HG03159 (cell line): ENCODE data around the gene SH3GL3.

Source experiments
- ATAC-seq: cut with Tn5 transposase; IDR thresholded peaks from one replicate; pipeline ENCODE4 v1.9.1; 2021; ENCODE audit warnings: mild to moderate bottlenecking, moderate library complexity; ENCODE audit not compliant: unreplicated experiment

The SH3GL3 gene, protein sequence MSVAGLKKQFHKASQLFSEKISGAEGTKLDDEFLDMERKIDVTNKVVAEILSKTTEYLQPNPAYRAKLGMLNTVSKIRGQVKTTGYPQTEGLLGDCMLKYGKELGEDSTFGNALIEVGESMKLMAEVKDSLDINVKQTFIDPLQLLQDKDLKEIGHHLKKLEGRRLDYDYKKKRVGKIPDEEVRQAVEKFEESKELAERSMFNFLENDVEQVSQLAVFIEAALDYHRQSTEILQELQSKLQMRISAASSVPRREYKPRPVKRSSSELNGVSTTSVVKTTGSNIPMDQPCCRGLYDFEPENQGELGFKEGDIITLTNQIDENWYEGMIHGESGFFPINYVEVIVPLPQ

DNA sequence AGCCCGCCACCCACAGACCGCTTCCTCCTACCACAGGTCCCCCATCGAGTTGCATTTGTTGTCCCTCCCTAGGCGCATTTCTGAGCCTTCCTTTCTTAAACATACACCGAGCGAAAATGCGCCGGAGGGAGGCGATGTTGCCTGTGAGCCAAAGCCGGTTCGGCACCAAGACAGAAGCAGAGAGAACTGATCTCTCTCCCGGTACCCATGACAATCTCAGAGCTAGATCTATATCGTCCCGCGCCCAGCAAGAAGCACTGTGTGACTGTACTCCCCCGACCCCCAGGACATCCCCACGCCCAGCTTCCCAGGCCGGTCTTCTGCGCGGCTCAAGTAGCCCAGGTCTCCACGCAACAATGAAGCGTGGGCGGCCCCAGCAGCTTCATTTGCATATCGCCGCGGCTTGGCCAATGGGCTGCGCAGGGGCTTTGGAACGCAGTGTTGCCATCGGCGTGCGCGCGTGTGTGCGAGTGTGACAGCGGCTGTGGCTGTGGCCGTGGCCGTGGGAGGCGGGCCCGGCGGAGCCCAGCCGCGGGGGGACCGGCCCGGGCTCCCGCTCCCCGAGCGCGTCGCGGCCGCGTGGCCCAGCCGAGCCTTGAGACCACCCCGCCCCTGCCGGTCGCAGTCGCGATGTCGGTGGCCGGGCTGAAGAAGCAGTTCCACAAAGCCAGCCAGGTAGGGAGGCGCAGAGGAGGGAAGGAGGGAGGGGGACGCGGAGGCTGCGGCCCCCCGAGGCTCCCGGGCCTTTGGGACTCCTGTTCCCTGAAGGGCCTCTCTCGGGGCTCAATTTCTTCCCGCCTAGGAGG is at the start of gene SH3GL3:
Gene SH3GL3, plus strand, starts transcription at position 438 of the 806 bp plus-strand sequence. Its CDS starts 193 bp downstream, at position 631.
- ATAC-seq = peak; percentile 66

DNA sequence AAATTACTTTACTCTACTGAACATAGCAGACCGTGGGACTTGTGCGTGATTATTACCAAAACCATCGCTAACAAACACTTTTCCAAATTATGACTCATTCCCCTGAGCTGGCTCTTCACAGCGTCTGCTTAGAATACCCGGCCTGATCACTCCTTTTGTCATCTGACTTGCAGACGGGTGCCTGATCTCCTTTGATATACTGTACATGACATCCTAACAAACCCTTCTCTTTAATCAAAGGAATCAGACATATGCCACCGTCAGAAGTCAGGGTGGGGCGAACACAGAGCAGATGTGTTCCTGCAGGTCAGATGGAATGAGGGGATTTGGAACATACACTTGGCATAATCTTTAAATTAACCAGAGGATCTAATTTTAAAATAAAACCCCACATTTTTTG is 48.5 kb upstream of the SH3GL3 start:
- ATAC-seq = no peak

DNA sequence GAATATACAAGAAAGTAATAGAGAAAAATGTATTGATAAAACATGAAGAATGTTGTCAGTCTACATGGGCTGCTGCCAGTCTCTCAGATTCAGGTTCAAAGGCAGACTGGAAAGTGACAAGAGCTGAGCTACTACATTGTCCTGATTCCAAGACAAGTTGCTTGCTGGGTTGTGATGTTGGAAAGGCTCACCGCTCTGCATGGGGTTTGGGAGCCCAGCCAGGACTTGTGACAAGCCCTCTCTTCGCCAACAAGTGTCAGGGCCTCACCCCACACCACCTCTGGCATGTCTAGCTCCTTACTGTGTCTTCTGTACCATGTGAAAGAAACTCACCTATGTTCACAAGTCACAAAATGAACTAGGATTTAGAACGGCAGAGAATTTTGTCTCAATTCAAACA is 43.0 kb upstream of the SH3GL3 start:
- ATAC-seq = no peak

DNA sequence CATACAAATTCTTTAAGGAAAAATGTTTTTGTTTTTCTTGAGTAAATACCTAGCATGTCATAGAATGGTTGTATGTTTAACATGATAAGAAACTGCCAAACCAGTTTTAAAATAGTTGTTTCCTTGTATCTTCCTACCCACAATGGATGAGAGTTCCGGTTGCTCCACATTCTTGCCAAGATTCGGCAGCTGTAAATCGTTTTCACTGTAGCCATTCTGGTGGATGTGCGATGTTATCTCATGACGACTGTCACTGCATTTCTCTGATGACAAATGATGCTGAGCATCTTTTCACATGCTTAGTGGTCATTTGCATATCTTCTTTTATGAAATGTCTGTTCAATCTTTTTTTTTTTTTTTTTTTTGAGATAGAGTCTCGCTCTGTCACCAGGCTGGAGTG is 36.6 kb upstream of the SH3GL3 start:
- no peak for ATAC-seq

DNA sequence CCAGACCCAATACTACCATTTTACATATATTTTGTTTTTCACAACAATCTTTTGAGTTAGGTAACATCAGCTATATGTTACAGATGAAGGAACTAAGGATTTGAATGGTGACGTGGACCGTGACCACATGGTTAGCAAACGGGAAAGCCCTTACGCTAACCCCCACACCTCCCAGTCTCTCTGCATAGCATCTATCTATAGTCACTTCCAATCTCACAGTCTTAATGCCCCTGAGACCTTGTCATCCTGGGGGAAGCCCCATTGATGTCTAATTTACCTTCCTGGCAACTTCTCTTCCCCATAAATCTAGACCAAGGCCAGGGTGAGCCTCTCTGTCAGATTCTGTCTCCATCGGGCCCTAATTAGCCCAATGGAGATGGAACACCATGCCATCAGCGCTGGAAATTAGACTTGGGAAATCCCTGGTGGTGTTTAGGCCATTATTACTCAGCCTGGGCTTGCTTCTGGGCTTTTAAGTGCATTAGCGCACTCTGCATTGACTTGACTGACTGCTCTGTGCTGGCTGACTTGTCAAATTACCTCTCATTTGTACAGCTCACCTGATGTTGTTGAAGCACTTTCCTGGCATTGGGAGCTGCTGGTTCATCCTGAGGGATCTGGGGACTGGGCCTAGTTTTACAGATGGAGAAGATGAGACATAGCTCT is 34.0 kb upstream of the SH3GL3 start:
- ATAC-seq = no peak

DNA sequence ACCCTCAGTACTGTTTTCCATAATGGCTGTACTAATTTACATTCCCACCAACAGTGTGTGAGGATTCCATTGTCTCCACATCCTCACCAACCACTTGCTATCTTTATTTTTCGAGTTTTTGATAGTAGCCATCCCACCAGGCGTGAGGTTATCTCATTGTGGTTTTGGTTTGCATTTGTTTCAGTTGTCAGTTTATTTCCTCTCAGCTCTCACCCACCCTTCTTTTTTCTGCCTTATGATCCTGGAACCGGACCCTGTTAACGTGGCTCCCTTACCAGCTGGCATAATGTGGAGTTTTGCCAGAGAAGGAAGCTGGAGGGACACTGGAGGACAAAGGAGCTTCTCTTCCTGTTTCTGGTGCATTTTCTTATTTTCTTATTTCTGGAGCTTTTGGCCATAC is 25.1 kb upstream of the SH3GL3 start:
- no peak for ATAC-seq

DNA sequence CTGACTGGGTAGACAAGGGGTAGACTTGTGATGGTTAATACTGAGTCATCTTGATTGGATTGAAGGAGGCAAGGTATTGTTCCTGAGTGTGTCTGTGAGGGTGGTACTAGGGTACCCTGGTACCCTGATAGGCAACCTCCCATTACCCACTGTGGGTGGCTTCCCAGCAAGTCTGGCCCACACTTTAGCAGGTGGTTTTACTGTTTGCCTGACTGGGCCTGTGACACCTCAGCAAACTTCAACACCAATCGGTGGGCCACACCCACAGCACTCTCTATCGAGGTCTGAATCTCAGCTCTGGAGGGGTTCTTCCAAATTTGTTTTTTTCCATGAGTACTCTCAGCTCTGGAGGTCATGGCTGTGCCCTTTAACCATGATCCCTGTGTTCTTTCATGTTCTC is 24.6 kb upstream of the SH3GL3 start:
- no peak for ATAC-seq

DNA sequence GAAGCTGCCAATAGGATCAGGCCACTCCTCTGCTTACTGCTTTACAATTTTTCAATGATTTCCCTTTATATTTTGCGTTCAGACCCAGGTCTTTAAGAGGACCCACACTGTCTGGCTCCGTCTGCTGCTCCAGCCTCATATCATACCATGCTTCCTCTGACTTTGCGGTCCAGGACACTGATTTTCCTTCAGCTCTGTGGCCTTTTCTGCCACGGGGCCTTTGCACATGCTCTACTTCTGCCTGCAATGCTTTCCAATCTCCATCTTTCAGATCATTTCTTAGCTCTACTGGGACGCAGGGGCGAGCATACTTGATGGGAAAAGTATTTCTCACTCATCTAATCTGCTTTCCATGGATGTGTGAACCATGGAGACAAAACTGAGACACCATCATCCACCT is 23.0 kb upstream of the SH3GL3 start:
- no peak for ATAC-seq

DNA sequence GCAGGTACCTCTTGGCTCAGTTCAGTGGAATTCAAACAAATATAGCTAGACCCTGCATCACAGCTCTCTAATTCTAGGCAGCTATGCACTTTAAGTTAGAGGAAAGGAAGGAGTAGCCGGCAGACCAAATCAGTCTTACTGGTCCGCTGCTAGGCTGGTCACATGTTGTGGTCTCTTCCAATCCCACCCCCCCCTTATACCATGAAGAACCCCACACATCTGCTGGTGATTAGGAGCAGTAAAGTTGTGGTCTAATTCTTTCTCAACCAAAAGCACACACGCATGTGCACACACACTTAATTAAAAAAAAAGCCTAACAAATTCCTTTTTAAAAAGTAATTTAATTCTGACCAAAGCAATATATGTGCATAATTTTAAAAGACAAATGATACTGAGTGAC is 16.7 kb upstream of the SH3GL3 start:
- no peak for ATAC-seq

DNA sequence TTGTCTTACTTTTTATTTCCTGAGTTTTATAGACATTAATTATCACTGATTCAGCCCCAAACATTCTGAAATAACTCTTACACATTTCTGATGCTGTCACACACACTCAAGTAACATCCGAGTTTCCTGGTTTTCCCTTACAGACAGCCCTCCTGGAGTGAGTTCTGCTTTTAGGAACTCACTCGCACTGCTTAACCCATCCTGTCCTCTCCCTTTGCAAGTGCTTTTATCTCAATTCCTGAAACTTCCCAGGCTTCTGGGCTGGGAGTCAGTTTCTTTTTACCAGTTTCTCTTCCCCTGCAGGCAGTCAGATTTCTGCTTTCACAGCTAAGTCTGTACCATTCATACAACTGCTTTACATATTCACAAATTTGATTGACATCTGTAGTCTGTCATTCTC is 15.6 kb upstream of the SH3GL3 start:
- no peak for ATAC-seq

DNA sequence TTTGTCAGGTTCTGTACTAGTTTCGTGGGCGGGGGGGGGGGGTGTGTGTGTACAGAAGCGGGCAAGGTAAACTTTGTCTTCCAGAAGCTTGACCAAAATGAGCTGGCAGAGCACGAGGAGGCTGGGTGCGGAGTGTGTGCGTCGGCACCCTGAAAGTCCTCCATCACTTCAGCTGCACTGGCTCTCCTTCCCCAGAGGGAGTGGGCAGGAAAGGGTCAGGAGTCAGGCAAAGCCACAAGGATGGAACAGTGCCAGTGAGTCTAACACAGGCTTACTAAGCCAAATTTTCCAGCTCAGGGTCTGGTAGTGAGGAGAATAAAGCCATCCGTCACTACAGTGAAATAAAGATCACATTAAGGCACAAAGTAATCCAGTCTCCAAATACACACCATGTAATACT is 11.9 kb upstream of the SH3GL3 start:
- ATAC-seq = no peak

DNA sequence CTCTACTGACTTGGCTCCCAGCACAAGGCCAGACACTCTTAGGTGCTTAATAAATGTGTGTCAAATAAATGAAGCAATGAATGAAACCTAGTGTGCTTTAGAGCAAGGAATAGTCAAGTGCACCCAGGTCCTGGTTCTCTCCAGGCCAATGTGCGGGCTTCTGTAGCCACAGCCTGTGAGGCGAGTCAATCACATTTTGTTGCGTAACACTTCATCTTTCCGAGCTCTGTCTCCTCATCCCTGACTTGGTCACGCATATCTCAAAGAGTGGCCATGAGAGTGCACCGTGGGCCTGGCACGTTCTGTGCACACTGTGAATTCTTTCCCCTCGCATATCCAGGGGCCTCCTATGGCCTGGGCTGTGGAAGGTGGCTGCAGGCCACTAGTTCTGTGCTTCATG is 11.4 kb upstream of the SH3GL3 start:
- no peak for ATAC-seq

DNA sequence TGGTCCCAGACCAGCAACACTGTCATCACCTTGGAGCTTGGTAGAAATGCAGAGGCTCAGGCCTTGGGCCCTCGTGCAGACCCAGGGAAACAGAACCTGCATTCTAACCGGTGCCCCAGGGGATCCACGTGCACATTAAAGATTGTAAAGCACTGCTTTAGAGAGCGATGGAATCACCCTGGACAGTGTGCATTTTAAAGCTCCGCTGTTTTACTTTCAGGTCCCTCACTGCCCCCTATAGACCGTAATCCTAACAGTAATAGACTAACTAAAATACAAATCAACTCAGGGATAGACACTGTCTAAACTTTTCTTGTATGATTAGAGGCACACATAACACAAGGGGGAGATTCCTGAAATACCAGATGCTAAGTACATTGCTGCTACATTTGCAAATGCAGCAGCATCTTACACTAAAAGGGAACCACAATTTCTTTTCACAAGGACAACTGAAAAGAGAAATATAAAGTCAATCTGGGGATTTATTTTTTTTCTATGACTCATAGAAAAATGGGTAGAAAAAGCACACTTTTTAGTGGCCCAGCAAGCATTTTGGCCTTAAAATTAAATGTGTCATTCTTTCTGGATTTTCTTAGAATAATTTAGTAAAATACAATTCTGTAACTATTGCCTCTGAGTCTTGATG is 10.5 kb upstream of the SH3GL3 start:
- no peak for ATAC-seq

DNA sequence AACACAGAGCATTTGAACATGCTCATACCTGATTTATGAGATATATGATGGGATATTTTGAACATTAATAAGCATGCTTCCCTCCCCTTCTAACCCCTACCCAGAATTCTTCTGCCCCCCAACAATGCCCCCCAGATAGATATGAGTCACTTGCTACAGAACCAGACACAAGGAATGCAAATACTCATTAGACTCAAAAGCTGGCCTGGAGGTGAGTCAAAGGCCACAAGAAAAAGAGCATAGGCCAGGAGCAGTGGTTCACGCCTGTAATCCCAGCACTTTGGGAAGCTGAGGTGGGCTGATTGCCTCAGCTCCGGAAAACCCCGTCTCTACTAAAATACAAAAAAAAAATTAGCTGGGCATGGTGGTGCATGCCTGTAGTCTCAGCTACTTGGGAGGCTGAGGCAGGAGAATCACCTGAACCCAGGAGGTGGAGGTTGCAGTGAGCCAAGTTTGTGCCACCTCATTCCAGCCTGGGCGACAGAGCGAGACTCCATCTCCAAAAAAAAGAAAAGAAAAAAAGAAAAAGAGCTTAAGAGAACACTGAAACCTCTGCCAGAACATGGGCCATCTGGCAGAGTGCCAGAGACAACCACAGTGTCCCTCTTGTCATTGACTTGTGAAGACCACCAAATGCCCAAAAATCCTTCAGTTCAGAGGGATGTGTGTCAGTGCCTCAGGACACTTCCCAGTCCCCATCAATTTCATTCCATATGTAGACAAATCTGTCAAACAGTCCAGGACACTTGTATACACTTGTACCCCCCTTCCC is 3.9 kb upstream of the SH3GL3 start:
- ATAC-seq = no peak

DNA sequence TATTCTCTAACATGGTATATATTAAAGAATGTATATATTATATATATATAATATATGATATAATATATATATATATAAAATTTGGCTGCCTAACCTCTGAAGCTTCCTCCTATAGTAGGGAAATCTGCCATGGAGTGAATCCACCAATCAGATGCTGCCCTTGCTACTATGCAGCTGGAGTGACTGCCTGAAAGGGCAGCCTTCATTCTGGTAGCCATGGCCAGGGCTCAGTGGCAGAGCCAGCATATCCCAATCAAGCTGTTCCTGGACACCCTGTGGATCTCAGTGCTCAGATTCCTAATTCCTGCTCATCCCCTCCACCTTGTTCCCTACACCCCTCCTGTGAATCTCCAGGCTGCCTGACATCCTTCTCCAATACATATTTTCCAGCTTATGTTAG is 2.2 kb upstream of the SH3GL3 start:
- ATAC-seq = no peak

DNA sequence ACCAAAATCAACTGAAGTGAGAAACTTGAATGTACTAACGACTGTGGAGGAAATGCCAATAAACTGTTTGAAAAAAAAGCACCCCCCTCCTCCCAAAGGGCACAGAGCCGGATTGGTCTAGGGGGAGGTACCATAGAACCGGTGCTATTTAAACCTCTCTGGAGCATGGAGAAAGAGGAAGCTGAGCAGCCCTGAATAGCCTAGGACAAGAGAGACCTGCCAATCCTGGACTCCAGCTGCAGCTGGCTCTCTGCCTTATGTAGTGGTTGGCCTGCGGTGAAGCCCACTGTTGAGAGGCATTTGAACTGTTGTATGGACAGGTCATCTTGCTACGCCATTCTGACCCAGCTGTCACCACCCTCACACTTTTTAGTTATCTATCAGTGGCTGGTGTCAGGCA is 1.5 kb upstream of the SH3GL3 start:
- ATAC-seq = no peak

DNA sequence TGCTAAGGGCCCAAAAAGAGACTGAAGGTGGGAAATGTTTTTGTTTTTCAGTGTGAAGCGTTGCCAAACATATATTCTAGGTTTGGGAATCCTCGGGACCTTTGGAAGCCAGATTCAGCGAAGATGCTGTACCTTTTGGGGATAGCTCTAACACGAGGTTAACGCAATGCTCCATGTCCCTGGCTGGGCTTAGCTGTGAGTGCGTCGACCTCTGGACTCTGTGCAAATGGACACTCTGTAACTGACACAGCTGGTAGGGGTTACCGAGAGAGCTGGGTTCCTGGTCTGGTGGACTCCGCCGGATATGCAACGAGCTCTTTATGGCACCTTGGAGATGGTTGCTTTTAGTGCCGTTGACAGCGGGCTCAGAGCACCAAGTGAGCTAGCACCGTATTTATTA is 724 bp upstream of the SH3GL3 start:
- no peak for ATAC-seq

DNA sequence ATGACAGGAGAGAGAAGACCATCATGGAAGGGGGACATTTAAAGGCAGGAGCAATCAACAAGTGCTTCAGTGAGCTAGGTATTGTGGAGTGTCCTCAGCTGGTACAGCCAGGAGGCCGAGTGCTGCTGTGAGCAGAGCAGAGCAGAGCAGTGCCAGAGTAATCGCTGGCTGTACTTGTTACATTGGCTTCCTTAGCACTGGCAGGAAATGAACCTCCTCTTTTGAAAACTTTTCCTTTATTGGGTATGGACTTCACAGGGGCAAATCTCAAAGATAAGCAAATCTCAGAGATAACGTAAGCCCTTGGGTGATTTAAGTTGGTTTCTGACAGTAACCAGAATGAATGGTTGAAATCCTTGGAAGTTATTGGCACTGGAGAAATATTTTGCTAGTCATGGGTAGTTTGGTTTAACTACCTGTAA is 2.1 kb downstream of the SH3GL3 start:
- no peak for ATAC-seq

DNA sequence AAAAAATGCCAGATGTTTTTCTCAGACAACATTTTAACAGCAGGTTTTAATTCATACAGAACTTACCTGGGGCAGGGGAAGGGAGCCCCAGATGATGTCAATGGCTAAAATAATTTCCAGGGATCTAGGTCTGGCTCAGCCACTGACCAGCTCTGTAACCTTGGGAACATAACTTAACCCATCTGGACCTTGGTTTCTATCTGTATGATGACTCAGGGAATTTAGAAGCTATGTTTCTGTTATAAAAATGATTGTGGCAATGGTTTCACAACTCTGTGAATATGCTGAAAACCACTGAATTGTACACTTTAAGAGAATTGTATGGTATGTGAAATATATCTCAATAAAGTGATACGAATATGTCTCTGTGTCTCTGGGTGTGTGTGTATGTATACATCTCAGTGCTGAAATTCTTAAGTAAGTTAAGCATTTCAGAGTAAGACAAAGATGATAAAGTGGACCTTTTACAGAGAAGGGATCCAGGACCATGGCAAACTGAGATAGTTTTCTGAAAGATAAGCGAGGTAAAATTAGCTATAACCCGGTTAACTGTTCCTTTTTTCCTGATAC is 2.9 kb downstream of the SH3GL3 start:
- no peak for ATAC-seq

DNA sequence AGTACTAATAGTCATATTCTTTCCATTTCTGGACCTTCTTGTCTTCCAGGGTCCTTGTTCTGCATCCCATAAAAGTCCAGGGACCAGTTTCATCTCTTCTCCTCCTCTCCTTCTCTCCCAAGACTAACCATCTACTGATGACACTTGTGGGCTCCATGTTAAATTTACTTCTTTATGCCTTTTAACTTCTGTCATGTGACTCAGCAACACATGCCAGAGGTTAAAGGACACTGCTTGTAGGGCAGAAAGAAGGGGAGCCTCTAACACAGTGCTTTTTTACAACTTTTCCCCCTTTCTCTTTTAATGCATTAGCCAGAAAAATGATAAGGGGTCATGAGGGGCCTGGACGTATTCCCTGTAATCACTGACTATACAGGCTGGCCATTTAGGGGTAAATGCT is 10.0 kb downstream of the SH3GL3 start:
- no peak for ATAC-seq
